ENCODE measurements around the gene ZBTB9.

ZBTB9 gene

DNA sequence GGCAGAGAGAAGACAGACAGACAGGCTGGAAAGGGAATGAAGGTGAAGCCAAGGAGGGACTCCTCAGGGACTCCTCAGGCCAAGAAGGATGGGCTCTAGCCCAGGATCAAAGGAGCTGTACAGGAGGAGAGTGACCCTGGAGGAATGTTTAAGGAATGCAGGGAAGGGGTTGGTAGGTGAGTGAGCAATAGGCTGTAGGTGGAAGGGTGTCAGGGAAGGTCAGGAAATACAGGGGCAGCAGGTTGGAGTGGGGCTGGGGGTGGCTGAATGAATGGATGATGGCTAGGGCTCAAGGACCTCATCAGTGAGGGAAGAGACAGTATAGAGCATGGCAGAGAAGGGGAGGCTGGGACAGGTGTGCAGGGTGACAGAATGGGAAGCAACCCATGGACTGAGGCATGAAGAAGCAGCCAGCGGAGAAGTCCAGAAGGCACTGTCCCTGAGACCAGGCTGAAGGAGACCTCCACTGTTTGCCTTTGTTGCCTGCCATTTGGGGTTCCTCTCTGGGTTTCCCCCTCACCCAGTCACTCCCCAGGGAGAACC, 21.3 kb upstream of the ZBTB9 start:
- DNase-seq (ENCODE audit: low read depth in 3 of 3), result no peak

DNA sequence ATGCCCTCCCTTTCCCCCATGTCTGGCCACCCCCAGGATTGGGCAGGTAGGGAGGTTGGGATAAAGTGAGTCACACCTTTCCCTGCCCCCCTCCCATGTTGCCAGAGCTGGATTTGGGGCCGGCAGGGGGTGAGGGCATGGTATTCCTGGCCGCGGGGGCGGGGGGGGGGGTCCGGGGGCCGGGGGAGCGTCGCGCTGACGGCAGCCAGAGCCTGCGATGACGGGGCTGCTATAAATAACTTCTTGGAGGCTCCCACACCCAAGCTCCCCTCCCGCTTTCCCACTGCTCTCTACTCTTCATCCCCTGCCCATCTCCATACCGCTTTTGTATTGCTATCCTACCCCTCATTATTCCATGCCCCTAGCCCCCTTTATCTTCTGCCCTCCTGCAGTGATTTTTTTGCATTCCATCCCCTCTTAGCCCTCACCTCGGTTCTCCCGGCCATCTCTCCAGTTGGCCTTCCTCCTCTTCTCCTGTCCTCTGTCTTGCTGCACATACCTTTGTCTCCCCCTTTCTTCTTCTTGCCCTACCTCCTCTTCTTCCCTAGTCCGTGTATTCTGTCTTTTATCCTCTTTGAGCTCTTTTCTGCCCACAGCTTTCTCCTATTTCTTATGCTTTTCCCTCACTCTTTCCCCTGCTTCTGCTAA, 20.7 kb upstream of the ZBTB9 start:
- no peak for DNase-seq (ENCODE audit: low read depth in 3 of 3)

DNA sequence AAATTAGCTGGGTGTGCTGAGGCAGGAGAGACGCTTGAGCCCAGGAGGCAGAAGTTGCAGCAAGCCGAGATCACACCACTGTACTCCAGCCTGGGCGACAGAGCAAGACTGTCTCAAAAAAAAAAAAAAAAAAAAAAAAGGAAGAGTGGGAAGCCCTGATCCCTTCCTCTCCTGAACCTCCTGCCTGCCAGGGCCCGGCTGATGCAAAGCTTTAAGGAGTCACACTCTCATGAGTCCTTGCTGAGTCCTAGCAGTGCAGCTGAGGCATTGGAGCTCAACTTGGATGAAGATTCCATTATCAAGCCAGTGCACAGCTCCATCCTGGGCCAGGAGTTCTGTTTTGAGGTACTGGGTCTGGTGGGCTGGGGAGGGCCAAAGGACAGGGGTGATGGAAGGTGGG, 19.4 kb upstream of the ZBTB9 start:
- DNase-seq (ENCODE audit: low read depth in 3 of 3), result no peak

DNA sequence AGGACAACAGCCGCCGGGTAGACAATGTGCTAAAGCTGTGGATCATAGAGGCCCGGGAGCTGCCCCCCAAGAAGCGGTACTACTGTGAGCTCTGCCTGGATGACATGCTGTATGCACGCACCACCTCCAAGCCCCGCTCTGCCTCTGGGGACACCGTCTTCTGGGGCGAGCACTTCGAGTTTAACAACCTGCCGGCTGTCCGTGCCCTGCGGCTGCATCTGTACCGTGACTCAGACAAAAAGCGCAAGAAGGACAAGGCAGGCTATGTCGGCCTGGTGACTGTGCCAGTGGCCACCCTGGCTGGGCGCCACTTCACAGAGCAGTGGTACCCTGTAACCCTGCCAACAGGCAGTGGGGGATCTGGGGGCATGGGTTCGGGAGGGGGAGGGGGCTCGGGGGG, 16.7 kb upstream of the ZBTB9 start:
- DNase-seq (ENCODE audit: low read depth in 3 of 3), result no peak

DNA sequence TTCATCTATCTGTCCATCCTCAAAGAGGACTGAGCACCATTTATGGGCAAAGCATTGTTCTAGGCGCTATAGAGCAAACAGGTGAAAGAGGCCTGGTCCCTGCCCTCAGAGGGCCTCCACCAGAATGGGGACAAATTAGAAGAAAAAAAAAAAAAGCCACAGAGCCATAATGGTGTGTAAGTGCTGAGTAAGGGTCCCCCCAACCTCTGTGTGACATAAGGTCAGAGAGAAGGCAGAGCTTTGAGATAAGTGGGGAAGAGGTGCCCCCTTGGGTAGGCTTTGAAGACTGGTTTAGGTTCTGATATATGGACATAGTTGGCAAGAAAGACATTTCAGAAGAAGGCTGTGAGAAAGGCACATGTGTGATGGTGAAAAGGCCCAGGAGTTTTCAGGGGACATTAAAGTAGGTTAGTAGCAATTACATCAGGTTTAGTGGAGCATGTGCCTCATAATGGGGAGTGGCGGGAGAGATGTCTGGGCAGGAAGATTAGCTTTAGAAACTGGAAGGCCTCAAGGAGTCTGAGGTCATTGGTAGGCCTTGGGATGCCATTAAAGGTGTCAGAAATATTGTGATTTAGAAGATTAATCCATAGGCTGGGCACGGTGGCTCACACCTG, 15.3 kb upstream of the ZBTB9 start:
- no peak for DNase-seq (ENCODE audit: low read depth in 3 of 3)

DNA sequence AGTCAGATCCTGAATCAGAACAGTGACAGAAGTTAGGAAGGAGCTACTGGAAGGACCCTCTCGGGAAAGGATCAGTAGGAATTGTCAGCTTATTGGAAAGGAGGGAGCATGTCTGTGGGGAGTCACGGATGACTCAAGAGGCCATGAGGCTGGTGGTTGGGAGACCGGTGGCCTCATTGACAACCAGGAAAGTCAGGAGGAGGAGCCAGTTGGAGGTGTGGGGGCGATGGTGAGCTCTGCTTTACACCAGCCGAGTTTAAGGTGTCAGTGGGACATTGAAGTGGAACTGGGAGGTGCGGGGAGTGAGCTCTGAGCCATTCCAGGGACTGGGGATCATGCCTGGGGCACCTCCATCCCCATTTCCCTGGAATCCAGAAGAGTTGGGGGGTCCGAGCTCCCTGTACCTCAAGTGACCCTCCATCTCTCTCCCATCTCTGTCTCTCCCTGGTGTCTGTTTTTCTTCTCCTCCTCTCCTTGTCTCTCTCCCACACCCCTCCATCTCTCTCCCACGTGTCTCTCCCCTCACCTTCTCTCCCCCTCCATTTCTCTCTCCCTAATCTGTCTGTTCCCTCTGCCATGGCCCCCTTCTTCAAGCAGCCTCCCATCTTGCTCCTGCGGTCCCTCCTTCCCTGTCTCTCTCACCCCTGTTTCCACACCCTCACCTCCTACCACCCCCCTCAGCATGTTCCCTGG, 14.3 kb upstream of the ZBTB9 start:
- no peak for DNase-seq (ENCODE audit: low read depth in 3 of 3)

DNA sequence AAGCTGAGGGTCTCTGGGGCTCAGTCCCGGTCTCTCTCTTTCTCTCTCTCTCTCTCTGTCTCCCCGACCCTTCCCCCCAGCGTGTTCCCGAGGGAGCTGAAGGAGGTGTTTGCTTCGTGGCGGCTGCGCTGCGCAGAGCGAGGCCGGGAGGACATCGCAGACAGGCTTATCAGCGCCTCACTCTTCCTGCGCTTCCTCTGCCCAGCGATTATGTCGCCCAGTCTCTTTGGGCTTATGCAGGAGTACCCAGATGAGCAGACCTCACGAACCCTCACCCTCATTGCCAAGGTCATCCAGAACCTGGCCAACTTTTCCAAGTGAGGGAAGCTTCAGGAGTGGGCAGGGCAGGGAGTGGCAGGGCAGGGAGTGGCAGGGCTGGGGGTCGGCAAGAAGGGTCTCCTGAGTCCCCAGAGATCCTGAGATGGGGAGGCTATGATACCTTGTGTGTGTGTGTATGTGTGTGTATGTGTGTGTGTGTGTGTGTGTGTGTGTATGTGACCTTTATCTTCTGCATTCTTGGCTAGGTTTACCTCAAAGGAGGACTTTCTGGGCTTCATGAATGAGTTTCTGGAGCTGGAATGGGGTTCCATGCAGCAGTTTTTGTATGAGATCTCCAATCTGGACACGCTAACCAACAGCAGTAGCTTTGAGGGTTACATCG, 13.6 kb upstream of the ZBTB9 start:
- no peak for DNase-seq (ENCODE audit: low read depth in 3 of 3)

DNA sequence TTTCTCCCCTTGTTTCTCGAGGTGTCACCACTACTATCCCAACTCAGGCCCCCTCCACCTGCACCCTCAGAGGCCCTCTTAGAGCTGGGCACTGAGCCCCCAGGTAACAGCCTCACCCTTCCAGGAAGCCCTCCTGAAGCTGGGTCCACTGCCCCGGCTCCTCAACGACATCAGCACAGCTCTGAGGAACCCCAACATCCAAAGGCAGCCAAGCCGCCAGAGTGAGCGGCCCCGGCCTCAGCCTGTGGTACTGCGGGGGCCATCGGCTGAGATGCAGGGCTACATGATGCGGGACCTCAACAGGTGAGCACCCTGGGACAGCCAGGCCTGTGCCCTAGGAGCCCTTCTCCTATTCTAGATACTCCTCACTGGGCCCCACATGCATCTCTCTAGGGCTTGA, 12.9 kb upstream of the ZBTB9 start:
- DNase-seq (ENCODE audit: low read depth in 3 of 3), result no peak

DNA sequence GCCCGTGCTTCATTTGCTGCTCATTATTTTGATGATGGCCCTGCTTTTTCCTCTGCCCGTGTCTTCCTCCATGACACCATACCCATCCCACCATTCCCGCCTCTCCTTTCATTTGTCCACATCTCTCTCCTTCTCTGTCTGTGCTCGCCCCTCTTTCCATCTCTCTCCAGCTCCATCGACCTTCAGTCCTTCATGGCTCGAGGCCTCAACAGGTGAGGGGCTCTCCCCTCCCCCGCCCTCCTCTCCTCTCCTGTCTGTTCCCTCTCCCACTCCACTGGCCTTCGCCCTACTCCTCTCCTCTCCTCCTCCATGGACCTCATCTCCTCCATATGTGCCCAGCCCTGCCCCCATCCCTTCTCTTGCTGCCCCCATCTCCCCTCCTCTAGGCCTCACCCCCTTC, 12.1 kb upstream of the ZBTB9 start:
- no peak for DNase-seq (ENCODE audit: low read depth in 3 of 3)

DNA sequence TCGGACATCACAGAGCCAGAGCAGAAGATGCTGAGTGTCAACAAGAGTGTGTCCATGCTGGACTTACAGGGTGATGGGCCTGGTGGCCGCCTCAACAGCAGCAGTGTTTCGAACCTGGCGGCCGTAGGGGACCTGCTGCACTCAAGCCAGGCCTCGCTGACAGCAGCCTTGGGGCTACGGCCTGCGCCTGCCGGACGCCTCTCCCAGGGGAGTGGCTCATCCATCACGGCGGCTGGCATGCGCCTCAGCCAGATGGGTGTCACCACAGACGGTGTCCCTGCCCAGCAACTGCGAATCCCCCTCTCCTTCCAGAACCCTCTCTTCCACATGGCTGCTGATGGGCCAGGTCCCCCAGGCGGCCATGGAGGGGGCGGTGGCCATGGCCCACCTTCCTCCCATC, 11.4 kb upstream of the ZBTB9 start:
- no peak for DNase-seq (ENCODE audit: low read depth in 3 of 3)

DNA sequence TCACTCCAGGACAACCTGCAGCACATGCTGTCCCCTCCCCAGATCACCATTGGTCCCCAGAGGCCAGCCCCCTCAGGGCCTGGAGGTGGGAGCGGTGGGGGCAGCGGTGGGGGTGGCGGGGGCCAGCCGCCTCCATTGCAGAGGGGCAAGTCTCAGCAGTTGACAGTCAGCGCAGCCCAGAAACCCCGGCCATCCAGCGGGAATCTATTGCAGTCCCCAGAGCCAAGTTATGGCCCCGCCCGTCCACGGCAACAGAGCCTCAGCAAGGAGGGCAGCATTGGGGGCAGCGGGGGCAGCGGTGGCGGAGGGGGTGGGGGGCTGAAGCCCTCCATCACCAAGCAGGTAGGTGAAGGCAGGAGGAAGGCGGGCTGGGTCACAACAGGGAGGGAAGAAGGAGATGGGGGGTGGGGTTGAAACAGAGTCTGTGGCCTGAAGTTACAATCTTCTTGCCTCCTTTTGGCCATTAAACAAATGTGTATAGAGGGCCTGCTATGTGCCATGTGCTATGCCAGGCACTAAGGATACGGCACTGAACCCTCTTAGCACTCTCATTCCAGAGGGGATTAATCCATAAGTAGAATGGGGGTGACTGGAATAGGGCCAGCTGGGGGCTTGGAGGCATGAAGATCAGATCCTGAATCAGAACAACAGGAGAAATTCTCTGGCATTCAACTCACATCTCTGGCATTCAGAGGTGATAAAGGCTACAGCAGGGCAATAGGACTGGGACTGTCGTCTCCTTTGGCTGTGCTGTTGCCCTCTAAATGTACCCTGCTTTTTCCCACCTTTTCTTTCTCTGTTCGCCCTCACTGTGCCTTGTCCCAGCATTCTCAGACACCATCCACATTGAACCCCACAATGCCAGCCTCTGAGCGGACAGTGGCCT, 10.5 kb upstream of the ZBTB9 start:
- no peak for DNase-seq (ENCODE audit: low read depth in 3 of 3)

DNA sequence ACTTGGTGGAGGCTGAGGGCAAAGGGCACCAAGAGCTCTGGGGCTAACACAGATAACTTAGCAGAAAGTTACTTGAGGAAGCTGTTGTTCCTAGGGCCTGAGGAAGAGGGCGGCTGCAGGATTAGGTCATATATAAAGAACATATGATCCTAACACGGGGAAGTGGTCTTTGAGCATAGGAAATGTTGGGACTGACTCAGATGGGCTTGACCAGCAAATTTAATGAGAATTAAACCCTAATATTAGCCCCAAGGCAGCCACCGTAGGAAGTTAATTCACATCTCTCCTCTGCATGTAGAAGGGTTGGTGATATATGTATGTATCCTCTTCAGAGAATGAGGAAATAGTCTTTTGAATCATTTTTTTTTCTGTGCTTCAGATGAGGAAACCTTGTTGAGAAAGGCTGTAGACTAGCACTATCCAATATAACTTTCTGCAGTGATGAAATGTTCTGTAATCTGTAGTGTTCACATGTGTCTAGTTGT, 9.2 kb upstream of the ZBTB9 start:
- DNase-seq (ENCODE audit: low read depth in 3 of 3), result no peak

DNA sequence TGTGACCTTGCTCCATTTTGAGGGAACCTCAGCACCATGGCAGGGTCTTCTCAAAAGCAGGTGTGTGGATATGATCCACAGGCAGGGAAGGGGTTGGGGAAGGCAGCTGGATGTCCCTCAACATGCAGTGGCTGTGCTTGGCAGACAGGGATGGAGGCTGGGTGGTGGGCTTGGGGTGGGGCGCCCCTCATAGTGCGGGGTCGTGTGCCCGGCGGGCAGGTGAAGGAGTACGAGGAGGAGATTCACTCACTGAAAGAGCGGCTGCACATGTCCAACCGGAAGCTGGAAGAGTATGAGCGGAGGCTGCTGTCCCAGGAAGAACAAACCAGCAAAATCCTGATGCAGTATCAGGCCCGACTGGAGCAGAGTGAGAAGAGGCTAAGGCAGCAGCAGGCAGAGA, 8.0 kb upstream of the ZBTB9 start:
- no peak for DNase-seq (ENCODE audit: low read depth in 3 of 3)

DNA sequence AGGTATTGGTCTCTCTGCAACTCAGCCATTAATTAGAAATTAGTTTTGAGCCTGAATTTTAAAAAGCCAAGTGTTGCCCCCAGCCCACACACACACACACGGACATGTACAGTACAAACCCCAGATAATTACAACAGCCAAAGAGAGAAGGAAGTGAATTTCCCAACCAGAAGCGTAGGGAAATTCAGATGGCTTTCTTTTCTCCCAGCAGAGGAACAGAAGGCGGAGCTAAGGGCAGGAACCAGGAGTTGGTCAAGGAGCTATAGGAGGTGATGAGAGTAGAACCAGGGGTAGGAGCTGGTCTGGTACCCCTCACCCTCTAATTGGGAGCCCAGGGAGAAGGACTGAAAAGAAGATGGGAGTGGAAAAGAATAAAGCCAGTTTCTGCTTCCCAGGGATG, 3.9 kb upstream of the ZBTB9 start:
- no peak for DNase-seq (ENCODE audit: low read depth in 3 of 3)

DNA sequence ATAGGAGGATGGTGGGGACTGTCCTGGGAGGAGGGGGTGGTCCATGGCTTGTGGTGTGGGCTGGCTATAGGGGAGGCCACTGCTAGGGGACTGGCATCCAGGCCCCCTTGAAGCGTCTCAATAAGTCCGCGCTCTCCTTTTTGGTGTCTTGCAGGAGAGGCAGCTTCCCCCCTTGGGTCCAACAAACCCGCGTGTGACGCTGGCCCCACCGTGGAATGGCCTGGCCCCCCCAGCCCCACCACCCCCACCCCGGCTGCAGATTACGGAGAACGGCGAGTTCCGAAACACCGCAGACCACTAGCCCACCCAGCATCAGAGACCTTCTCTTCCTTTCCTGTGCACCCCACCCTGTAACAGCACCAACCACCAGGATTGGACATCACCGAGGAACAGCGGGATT, 2.8 kb upstream of the ZBTB9 start:
- DNase-seq (ENCODE audit: low read depth in 3 of 3), result no peak

DNA sequence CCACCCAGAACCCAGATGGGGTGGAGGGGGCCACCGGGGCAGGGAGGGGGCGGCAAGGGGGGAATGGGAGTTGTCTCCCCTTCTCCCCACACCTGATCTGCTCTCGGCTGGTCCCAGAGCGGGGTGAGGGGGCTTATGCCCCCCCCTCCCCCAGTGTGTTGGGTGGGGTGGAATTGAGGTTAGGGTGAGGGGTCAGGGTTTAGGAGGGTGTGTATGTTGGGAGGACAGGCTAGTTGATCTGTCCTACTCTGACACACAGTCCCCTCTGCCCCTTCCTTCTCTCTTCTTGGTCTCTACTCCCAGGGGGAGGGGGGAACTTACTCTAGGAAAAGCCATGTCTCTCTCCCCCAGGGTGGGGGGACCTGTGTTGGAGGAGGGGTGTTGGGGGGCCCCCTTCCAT, 1.9 kb upstream of the ZBTB9 start:
- no peak for DNase-seq (ENCODE audit: low read depth in 3 of 3)

DNA sequence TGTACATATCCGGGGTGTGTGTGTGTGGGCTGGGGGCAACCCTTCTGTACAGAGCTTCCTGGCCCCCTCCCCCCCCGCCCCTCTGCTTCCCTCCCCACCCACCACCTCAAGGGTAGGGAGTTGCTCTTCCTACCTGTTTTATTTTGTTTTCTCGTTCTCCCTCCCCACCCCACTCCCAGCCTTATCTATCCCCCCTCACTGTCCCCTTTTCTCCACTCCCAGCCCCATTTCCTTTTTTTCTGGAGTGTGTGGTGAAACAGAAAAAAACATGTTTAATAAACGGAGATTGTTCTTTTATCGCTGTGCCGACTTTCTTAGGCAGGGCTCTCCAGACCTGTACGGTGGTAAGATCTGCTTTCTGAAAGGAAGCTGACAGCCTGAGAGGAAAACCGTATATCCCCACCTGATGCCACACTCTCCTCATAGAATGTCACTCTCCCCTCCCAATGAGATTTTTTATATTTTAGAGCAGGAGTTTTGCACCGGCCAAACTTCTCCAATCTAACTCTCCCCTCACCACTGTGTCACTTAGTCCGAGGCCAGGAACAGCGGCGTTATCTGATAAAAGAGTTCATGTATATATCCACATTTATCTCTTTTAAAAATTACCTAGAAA, 875 bp upstream of the ZBTB9 start:
- DNase-seq (ENCODE audit: low read depth in 3 of 3), result no peak

DNA sequence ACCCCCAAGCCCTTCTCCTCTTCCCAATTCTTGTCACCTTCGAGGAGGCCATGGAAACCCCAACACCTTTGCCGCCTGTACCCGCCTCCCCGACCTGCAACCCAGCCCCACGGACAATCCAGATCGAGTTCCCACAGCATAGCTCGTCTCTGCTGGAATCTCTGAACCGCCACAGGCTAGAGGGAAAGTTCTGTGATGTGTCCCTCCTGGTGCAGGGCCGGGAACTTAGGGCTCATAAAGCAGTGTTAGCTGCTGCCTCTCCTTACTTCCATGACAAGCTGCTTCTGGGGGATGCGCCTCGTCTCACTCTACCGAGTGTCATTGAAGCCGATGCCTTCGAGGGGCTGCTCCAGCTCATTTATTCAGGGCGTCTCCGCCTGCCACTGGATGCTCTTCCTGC, 675 bp downstream of the ZBTB9 start:
- DNase-seq (ENCODE audit: low read depth in 3 of 3), result no peak

DNA sequence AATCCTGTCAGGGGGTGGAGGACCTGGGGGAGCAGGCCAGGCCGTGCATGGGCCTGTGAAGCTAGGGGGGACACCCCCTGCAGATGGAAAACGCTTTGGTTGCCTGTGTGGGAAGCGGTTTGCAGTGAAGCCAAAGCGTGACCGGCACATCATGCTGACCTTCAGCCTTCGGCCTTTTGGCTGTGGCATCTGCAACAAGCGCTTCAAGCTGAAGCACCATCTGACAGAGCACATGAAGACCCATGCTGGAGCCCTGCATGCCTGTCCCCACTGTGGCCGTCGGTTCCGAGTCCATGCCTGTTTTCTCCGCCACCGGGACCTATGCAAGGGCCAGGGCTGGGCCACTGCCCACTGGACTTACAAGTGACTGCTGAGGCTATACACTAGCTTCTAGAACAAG, 1.8 kb downstream of the ZBTB9 start:
- DNase-seq (ENCODE audit: low read depth in 3 of 3), result no peak

DNA sequence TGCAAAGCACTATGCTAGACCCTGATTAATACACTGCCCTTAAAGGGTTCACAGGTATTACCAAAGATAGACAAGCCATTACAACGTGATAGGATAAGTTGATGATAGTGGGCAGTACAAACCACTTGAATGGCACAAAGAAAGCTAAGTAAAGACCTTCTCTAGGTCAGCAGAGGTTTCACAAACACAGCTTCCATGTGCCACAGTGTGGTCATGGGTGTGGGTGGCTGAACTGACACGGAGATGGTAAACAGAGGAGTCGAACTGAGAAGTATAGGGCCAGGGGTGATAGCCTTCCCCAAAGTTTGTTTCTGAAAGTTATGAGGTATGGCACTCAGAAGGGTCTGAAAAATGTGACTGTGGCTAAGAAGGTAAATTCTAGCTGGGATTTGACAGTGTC, 4.3 kb downstream of the ZBTB9 start:
- no peak for DNase-seq (ENCODE audit: low read depth in 3 of 3)

DNA sequence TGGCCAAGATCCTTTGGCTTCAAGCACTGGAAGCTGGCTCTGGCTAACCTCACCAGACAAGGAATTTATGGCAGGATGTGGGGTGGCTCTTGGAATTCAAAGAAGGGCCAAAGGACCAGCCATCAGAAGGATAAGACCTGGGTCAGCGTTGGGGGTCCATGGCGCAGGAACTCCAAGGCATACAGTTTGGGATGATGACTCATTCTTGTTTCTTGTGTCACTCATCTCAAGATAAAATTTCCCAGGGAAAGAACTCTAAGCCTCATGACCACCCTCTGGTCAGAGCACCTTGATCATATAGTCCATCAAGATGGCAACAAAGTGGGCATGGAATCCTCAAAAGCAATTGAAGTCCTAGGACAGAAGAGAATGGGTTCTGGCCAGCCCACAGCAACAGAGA, 4.8 kb downstream of the ZBTB9 start:
- no peak for DNase-seq (ENCODE audit: low read depth in 3 of 3)
